WTC11 (cell line): ENCODE measurements around the gene PDZRN3. TPM values are rescaled to one million over a fixed set of nuclear protein-coding genes. Genes with fewer than 3 reads are reported as not detected.

ENCODE experiments used
- ATAC-seq: fragments of 200-7000 bp; cut with Tn5 transposase; 2 replicates; pipeline ENCODE4 v1.10.0; 2021; ENCODE audit warnings: mild to moderate bottlenecking, moderate library complexity
- Bru-seq: library from RNA; stranded (reverse); fragments of 400-500 nt; gene quantifications from one replicate; lab custom pipeline; 2021; lab: Mats Ljungman, UMichigan
- CTCF ChIA-PET: fragments of 300-600 bp; sonication (Branson Sonifier 250); formaldehyde crosslinking; loops from one replicate; lab custom pipeline; 2021; ENCODE audit warnings: antibody characterized with exemption; lab: Charles Lee
- POLR2A ChIA-PET: fragments of 350-600 bp; sonication (Branson Sonifier 250); formaldehyde crosslinking; loops from one replicate; lab custom pipeline; 2021; ENCODE audit warnings: antibody characterized with exemption; lab: Charles Lee
- DNase-seq: peaks from one replicate; pipeline ENCODE4 v3.0.0; 2021; ENCODE audit warnings: low spot score
- H3K27ac Mint-ChIP-seq: 2 replicates; pipeline ENCODE4 v1.8.0; 2021; ENCODE audit warnings: mixed read lengths
- H3K27me3 Mint-ChIP-seq: 2 replicates; pipeline ENCODE4 v1.8.0; 2021; ENCODE audit warnings: low read depth, mild to moderate bottlenecking, moderate library complexity, mixed read lengths
- H3K36me3 Mint-ChIP-seq: 2 replicates; pipeline ENCODE4 v1.8.0; 2021; ENCODE audit warnings: mixed read lengths
- H3K4me1 Mint-ChIP-seq: 2 replicates; pipeline ENCODE4 v1.8.0; 2022; ENCODE audit warnings: mixed read lengths
- H3K4me3 Mint-ChIP-seq: 2 replicates; pipeline ENCODE4 v1.8.0; 2021; ENCODE audit warnings: mild to moderate bottlenecking, moderate library complexity, mixed read lengths
- H3K9me3 Mint-ChIP-seq: 2 replicates; pipeline ENCODE4 v1.8.0; 2021; ENCODE audit warnings: mixed read lengths
- ATF1 ChIP-seq: sonication (generic); formaldehyde crosslinking; IDR thresholded peaks from 2 replicates; pipeline ENCODE4 v1.8.1; 2023; ENCODE audit warnings: mild to moderate bottlenecking, moderate library complexity, missing genetic modification reagents
- GABPB1 ChIP-seq: sonication (generic); formaldehyde crosslinking; IDR thresholded peaks from 2 replicates; pipeline ENCODE4 v1.8.1; 2023; ENCODE audit warnings: mild to moderate bottlenecking, missing genetic modification reagents
- NR1H2 ChIP-seq: sonication (generic); formaldehyde crosslinking; IDR thresholded peaks from 2 replicates; pipeline ENCODE4 v1.9.0; 2021; ENCODE audit warnings: mild to moderate bottlenecking, moderate library complexity, missing genetic modification reagents
- PRRX2 ChIP-seq: fragments of 250-450 bp; sonication (Bioruptor Pico); IDR thresholded peaks from 2 replicates; pipeline ENCODE4 v1.8.0; 2021; ENCODE audit warnings: mild to moderate bottlenecking
- SMAD3 ChIP-seq: sonication (generic); formaldehyde crosslinking; IDR thresholded peaks from 2 replicates; pipeline ENCODE4 v1.8.0; 2022; ENCODE audit warnings: missing genetic modification reagents, mild to moderate bottlenecking, borderline replicate concordance
- TEAD1 ChIP-seq: sonication (generic); formaldehyde crosslinking; IDR thresholded peaks from 2 replicates; pipeline ENCODE4 v1.8.0; 2022; ENCODE audit warnings: mild to moderate bottlenecking, missing genetic modification reagents
- ZNF416 ChIP-seq: fragments of 250-450 bp; sonication (Bioruptor Pico); IDR thresholded peaks from 2 replicates; pipeline ENCODE4 v1.9.0; 2021; ENCODE audit warnings: mild to moderate bottlenecking, inconsistent platforms
- ZNF423 ChIP-seq: fragments of 250-450 bp; sonication (Bioruptor Pico); IDR thresholded peaks from 2 replicates; pipeline ENCODE4 v2.1.2; 2022; ENCODE audit warnings: mild to moderate bottlenecking, moderate library complexity
- long read RNA-seq, 3 experiments: library from RNA in 1 of 3; library from capped mRNA in 1 of 3; library from polyadenylated mRNA in 1 of 3; unstranded in 2 of 3; stranded (forward) in 1 of 3; transcript quantifications; one replicate each; pipeline ENCODE4 v2.0.0, GENCODE V29; 2021
- total RNA-seq: library from RNA; stranded (reverse); gene quantifications from 3 replicates; pipeline ENCODE4 v1.2.3, GENCODE V29; 2021
- TF ChIP-seq, protein P1 (sequence below): sonication (generic); formaldehyde crosslinking; IDR thresholded peaks from 2 replicates; pipeline ENCODE4 v1.8.1; 2023; ENCODE audit warnings: mild to moderate bottlenecking, missing genetic modification reagents, borderline replicate concordance
- TF ChIP-seq, protein P2 (sequence below): sonication (generic); formaldehyde crosslinking; IDR thresholded peaks from 2 replicates; pipeline ENCODE4 v1.8.1; 2023; ENCODE audit warnings: mild to moderate bottlenecking, moderate library complexity, missing genetic modification reagents
- TF ChIP-seq, protein P3 (sequence below): fragments of 250-450 bp; sonication (Bioruptor Pico); IDR thresholded peaks from 2 replicates; pipeline ENCODE4 v1.9.0; 2021; ENCODE audit warnings: moderate library complexity, mild to moderate bottlenecking, inconsistent platforms, borderline replicate concordance
- TF ChIP-seq, protein P4 (sequence below): sonication (generic); formaldehyde crosslinking; IDR thresholded peaks from 2 replicates; pipeline ENCODE4 v1.8.1; 2023; ENCODE audit warnings: mild to moderate bottlenecking, missing genetic modification reagents
- TF ChIP-seq, protein P5 (sequence below): sonication (generic); formaldehyde crosslinking; conservative IDR thresholded peaks from 2 replicates; pipeline ENCODE4 v1.8.1; 2022; ENCODE audit warnings: mild to moderate bottlenecking, missing genetic modification reagents

PDZRN3 gene
- total RNA-seq = 7.1 to 9.5 TPM (median 8.8 TPM) in 3 replicates
- Bru-seq, nascent RNA = percentile 63 among the genes with signal in this experiment
- long read RNA-seq, experiment 1, full-length matches to known transcripts = 33 of 49 reads
- long read RNA-seq, experiment 1, partial matches to known transcripts = 4 of 49 reads
- long read RNA-seq, experiment 1, other reads (novel, unspliced or antisense) = 12 of 49 reads
- long read RNA-seq, experiment 2, full-length matches to known transcripts = 2 of 7 reads
- long read RNA-seq, experiment 2, partial matches to known transcripts = 4 of 7 reads
- long read RNA-seq, experiment 2, other reads (novel, unspliced or antisense) = 1 of 7 reads
- long read RNA-seq, experiment 3, partial matches to known transcripts = 3 of 3 reads
- long read RNA-seq, experiment 3, other reads (novel, unspliced or antisense) = 0 of 3 reads

DNA sequence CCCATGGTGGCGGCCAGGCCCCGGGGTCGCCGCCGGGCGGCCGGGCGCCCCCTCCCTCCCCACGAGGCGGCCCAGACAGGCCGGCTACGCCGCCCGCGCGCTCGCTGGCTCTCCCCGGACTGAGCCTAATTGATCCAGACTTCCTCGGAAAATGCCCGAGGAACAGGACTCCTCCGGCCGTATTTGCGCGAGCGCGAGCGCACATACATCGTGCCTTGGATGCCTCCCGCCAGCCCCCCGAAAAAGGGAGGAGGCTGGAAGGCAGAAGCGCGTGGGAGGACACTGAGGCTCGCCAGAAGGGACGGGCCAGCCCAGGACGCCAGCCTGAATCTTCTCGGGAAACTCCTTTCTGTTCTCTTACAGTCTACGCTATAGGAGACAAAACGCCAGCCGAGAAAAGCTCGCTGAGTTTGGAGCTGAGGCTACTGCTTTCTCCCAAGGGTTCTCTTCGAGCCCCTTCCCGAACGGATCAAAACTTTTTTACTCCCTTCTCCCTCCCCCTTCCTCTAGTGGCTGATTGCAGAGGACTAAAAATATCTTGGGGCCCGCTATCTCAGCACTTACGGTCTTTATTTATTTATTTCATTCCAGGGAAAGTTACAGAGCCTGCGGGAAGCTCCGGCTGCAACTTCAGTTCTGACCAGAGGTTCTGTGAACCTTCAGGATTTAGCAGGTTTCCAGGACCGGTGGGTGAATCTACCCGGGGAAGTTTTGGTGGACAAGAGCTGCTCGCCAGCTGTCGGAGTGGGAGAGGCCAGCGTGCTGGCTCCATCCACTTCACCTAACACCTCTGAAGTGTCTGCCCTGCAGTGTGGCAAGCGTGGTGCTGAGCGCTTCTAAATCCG lies at the start of gene PDZRN3:
TSS of gene PDZRN3 (minus strand) at position 121 of the 845 bp plus-strand sequence.
- H3K4me1 Mint-ChIP-seq = peaks cover 35% of the 10 kb centered on the region
- POLR2A ChIA-PET = interaction anchor here (0.8 to 1.5 kb wide), 2 partner anchors 138 to 142 kb away, joined by 3 read pairs; no protein-coding TSS in a partner anchor
- TF ChIP-seq TEAD1 (CRISPR knock-in tag) (no peak), ZNF416 (CRISPR knock-in tag) (no peak), GABPB1 (no peak), SMAD3 (CRISPR knock-in tag) (no peak), ZNF423 (CRISPR knock-in tag) (no peak)
- TF ChIP-seq, protein P1, sequence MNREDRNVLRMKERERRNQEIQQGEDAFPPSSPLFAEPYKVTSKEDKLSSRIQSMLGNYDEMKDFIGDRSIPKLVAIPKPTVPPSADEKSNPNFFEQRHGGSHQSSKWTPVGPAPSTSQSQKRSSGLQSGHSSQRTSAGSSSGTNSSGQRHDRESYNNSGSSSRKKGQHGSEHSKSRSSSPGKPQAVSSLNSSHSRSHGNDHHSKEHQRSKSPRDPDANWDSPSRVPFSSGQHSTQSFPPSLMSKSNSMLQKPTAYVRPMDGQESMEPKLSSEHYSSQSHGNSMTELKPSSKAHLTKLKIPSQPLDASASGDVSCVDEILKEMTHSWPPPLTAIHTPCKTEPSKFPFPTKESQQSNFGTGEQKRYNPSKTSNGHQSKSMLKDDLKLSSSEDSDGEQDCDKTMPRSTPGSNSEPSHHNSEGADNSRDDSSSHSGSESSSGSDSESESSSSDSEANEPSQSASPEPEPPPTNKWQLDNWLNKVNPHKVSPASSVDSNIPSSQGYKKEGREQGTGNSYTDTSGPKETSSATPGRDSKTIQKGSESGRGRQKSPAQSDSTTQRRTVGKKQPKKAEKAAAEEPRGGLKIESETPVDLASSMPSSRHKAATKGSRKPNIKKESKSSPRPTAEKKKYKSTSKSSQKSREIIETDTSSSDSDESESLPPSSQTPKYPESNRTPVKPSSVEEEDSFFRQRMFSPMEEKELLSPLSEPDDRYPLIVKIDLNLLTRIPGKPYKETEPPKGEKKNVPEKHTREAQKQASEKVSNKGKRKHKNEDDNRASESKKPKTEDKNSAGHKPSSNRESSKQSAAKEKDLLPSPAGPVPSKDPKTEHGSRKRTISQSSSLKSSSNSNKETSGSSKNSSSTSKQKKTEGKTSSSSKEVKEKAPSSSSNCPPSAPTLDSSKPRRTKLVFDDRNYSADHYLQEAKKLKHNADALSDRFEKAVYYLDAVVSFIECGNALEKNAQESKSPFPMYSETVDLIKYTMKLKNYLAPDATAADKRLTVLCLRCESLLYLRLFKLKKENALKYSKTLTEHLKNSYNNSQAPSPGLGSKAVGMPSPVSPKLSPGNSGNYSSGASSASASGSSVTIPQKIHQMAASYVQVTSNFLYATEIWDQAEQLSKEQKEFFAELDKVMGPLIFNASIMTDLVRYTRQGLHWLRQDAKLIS (CRISPR knock-in tag) = no peak
- TF ChIP-seq, all 79 proteins: peak for 0
- Mint-ChIP-seq H3K27ac (no peak within 1 kb of the TSS), H3K27me3 (peaks cover 42% of the 10 kb centered on the region), H3K9me3 (no peaks in the 10 kb centered on the region), H3K36me3 (no peaks in the 10 kb centered on the region), H3K4me3 (peak within 1 kb of the TSS; percentile 75)
- DNase-seq (peak; percentile 69), ATAC-seq (peak; percentile 71)
- CTCF ChIA-PET = interaction anchor here (1.0 to 1.7 kb wide), 5 partner anchors 11 to 224 kb away, joined by 3 to 13 read pairs (median 3); no protein-coding TSS in a partner anchor

DNA sequence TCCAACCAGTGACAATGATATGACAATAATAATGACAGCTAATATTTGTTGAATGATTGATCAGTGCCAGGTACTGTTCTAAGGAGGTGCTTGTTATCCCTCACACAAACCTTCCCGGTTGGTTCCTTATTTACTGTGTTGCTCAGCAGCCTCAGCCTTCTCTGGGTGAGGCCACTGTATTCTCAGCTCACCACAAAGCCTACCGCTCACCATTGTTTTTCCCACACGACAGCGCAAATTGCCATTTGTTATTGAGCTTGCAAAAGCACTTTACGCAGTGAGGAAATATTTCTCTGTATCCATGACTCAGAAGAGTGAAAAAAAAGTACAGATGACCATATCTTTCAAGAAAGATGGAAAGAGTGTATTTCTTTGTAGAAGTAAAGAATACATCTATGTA lies 49.5 kb upstream of the PDZRN3 start:
- ATAC-seq (peak; percentile 90), DNase-seq (no peak)
- 0 out of 2 replicates have a peak, but pooled peaks cover 3% of the 10 kb centered on the region for H3K9me3 Mint-ChIP-seq
- no peaks in the 10 kb centered on the region for H3K36me3 Mint-ChIP-seq
- H3K27ac Mint-ChIP-seq = peak overlapping the region; percentile 16
- no peak for TF ChIP-seq ATF1
- no peak for TF ChIP-seq PRRX2 (CRISPR knock-in tag)
- TF ChIP-seq, protein P2, sequence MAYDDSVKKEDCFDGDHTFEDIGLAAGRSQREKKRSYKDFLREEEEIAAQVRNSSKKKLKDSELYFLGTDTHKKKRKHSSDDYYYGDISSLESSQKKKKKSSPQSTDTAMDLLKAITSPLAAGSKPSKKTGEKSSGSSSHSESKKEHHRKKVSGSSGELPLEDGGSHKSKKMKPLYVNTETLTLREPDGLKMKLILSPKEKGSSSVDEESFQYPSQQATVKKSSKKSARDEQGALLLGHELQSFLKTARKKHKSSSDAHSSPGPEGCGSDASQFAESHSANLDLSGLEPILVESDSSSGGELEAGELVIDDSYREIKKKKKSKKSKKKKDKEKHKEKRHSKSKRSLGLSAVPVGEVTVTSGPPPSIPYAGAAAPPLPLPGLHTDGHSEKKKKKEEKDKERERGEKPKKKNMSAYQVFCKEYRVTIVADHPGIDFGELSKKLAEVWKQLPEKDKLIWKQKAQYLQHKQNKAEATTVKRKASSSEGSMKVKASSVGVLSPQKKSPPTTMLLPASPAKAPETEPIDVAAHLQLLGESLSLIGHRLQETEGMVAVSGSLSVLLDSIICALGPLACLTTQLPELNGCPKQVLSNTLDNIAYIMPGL (CRISPR knock-in tag) = no peak
- TF ChIP-seq, protein P3, sequence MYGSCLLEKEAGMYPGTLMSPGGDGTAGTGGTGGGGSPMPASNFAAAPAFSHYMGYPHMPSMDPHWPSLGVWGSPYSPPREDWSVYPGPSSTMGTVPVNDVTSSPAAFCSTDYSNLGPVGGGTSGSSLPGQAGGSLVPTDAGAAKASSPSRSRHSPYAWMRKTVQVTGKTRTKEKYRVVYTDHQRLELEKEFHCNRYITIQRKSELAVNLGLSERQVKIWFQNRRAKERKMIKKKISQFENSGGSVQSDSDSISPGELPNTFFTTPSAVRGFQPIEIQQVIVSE (CRISPR knock-in tag) = no peak
- TF ChIP-seq, protein P4, sequence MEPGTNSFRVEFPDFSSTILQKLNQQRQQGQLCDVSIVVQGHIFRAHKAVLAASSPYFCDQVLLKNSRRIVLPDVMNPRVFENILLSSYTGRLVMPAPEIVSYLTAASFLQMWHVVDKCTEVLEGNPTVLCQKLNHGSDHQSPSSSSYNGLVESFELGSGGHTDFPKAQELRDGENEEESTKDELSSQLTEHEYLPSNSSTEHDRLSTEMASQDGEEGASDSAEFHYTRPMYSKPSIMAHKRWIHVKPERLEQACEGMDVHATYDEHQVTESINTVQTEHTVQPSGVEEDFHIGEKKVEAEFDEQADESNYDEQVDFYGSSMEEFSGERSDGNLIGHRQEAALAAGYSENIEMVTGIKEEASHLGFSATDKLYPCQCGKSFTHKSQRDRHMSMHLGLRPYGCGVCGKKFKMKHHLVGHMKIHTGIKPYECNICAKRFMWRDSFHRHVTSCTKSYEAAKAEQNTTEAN = no peak
- TF ChIP-seq, protein P5, sequence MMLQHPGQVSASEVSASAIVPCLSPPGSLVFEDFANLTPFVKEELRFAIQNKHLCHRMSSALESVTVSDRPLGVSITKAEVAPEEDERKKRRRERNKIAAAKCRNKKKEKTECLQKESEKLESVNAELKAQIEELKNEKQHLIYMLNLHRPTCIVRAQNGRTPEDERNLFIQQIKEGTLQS (CRISPR knock-in tag) = no peak
- TF ChIP-seq NR1H2 (CRISPR knock-in tag) = no peak
- no peaks in the 10 kb centered on the region for H3K27me3 Mint-ChIP-seq
- H3K4me1 Mint-ChIP-seq = peaks cover 60% of the 10 kb centered on the region
- POLR2A ChIA-PET = no interaction called here
- CTCF ChIA-PET = no interaction called here
- H3K4me3 Mint-ChIP-seq = no peak overlapping the region
